Ishikawa (cell line): ENCODE results near the gene EIF3L.

Experiments used
- CEBPB ChIP-seq: IDR thresholded peaks from 2 replicates; pipeline ENCODE4 v1.6.1; 2012
- CREB1 ChIP-seq: IDR thresholded peaks from 2 replicates; pipeline ENCODE4 v1.6.1; 2012; ENCODE audit warnings: low read depth
- EGR1 ChIP-seq: IDR thresholded peaks from 2 replicates; pipeline ENCODE4 v1.6.1; 2012
- EP300 ChIP-seq: IDR thresholded peaks from 2 replicates; pipeline ENCODE4 v1.6.1; 2012; ENCODE audit warnings: borderline replicate concordance
- FOXM1 ChIP-seq: IDR thresholded peaks from 2 replicates; pipeline ENCODE4 v1.6.1; 2012; ENCODE audit warnings: low read depth, borderline replicate concordance
- NFIC ChIP-seq: IDR thresholded peaks from 2 replicates; pipeline ENCODE4 v1.6.1; 2012
- RAD21 ChIP-seq: IDR thresholded peaks from 2 replicates; pipeline ENCODE4 v1.6.1; 2012; ENCODE audit warnings: low read depth
- TAF1 ChIP-seq: IDR thresholded peaks from 2 replicates; pipeline ENCODE4 v1.6.1; 2012; ENCODE audit warnings: low read depth, mild to moderate bottlenecking
- TCF12 ChIP-seq: IDR thresholded peaks from 2 replicates; pipeline ENCODE4 v1.6.1; 2012; ENCODE audit warnings: low read depth
- YY1 ChIP-seq: IDR thresholded peaks from 2 replicates; pipeline ENCODE4 v1.6.1; 2012; ENCODE audit warnings: low read depth
- TF ChIP-seq, protein P1 (sequence below): IDR thresholded peaks from 2 replicates; pipeline ENCODE4 v1.6.1; 2012
- TF ChIP-seq, protein P2 (sequence below): IDR thresholded peaks from 2 replicates; pipeline ENCODE4 v1.6.1; 2012; ENCODE audit warnings: low read depth, mild to moderate bottlenecking
- TF ChIP-seq, protein P3 (sequence below): IDR thresholded peaks from 2 replicates; pipeline ENCODE4 v1.6.1; 2012

DNA sequence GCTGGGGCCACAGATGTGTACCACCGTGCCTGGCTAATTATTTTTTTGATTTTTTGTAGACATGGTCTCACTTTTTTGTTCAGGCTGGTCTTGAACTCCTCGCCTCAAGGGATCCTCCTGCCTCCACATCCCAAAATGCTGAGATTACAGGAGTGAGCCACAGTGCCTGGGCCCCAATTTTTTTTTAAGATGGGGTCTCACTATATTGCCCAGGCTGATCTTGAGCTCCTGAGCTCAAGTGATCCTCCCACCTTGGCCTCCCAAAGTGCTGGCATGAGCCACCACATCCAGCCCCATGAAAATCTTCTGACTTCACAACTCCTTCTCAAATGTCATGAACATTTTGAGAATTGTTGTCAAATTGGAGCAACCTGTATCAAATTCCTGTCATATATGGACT is 2.8 kb upstream of the EIF3L start:
- TF ChIP-seq RAD21: no peak
- TF ChIP-seq, protein P1, sequence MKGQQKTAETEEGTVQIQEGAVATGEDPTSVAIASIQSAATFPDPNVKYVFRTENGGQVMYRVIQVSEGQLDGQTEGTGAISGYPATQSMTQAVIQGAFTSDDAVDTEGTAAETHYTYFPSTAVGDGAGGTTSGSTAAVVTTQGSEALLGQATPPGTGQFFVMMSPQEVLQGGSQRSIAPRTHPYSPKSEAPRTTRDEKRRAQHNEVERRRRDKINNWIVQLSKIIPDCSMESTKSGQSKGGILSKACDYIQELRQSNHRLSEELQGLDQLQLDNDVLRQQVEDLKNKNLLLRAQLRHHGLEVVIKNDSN: no peak
- TF ChIP-seq, protein P2, sequence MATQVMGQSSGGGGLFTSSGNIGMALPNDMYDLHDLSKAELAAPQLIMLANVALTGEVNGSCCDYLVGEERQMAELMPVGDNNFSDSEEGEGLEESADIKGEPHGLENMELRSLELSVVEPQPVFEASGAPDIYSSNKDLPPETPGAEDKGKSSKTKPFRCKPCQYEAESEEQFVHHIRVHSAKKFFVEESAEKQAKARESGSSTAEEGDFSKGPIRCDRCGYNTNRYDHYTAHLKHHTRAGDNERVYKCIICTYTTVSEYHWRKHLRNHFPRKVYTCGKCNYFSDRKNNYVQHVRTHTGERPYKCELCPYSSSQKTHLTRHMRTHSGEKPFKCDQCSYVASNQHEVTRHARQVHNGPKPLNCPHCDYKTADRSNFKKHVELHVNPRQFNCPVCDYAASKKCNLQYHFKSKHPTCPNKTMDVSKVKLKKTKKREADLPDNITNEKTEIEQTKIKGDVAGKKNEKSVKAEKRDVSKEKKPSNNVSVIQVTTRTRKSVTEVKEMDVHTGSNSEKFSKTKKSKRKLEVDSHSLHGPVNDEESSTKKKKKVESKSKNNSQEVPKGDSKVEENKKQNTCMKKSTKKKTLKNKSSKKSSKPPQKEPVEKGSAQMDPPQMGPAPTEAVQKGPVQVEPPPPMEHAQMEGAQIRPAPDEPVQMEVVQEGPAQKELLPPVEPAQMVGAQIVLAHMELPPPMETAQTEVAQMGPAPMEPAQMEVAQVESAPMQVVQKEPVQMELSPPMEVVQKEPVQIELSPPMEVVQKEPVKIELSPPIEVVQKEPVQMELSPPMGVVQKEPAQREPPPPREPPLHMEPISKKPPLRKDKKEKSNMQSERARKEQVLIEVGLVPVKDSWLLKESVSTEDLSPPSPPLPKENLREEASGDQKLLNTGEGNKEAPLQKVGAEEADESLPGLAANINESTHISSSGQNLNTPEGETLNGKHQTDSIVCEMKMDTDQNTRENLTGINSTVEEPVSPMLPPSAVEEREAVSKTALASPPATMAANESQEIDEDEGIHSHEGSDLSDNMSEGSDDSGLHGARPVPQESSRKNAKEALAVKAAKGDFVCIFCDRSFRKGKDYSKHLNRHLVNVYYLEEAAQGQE: no peak
- TF ChIP-seq, protein P3, sequence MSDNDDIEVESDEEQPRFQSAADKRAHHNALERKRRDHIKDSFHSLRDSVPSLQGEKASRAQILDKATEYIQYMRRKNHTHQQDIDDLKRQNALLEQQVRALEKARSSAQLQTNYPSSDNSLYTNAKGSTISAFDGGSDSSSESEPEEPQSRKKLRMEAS: no peak
- no peak for TF ChIP-seq CREB1
- TF ChIP-seq TCF12: no peak
- no peak for TF ChIP-seq CEBPB
- no peak for TF ChIP-seq TAF1
- TF ChIP-seq EGR1: no peak
- TF ChIP-seq YY1: no peak
- TF ChIP-seq FOXM1: no peak
- TF ChIP-seq EP300: no peak
- TF ChIP-seq NFIC: no peak
